ENCODE measurements around the gene EXOC3L2. TPM values are rescaled to one million over a fixed set of nuclear protein-coding genes. Genes with fewer than 3 reads are reported as not detected.
A peak's percentile ranks its signal among the peaks of the same experiment; 100 is the strongest.

The EXOC3L2 gene
- total RNA-seq, 1 experiment from 2014 or later, result not detected

GRCh38 chr19:45255611-45256157, 10.5 kb upstream of the EXOC3L2 start:
- TSS peak; percentile 16 for BruUV-seq (replicated peaks)

GRCh38 chr19:45254044-45254531, 8.9 kb upstream of the EXOC3L2 start:
- BruUV-seq (replicated peaks), result no TSS peak
- intact Hi-C loops (cut with micrococcal nuclease; ENCODE audit: unreplicated experiment), result no loop called here
- H3K4me1 ChIP-seq (ENCODE audit: insufficient read depth, low read length, poor library complexity, severe bottlenecking), result peaks cover 1% of the 10 kb centered on the region
- ChIA-PET CTCF (no interaction called here), POLR2A (ENCODE audit: low non-redundant PET) (no interaction called here)
- H3K36me3 ChIP-seq (ENCODE audit: insufficient read depth, low read length, poor library complexity, severe bottlenecking), result no peaks in the 10 kb centered on the region
- no peaks in the 10 kb centered on the region for H3K9me3 ChIP-seq (ENCODE audit: low read depth, low read length, poor library complexity, severe bottlenecking)
- no peaks in the 10 kb centered on the region for H3K27me3 ChIP-seq (replicated peaks; ENCODE audit: insufficient read depth, low read depth, low read length, poor library complexity)
- H3K27ac ChIP-seq (ENCODE audit: low read depth, low read length, poor library complexity, severe bottlenecking), result no peak overlapping the region
- no peak for DNase-seq (ENCODE audit: low spot score)
- H3K4me3 ChIP-seq (ENCODE audit: low read depth, low read length, poor library complexity, severe bottlenecking), result no peak overlapping the region
- TF ChIP-seq EZH2 (IDR thresholded peaks at IDR 0.05; ENCODE audit: borderline replicate concordance, low read depth, low read length, poor library complexity, severe bottlenecking) (no peak), CTCF (conservative IDR thresholded peaks at IDR 0.05; ENCODE audit: low read depth, low read length) (peak; percentile 26; the same call in 1 of the 2 replicates)

More at GRCh38 chr19:45255611-45256157, 10.5 kb upstream of the EXOC3L2 start:
- ChIA-PET POLR2A (ENCODE audit: low non-redundant PET) (no interaction called here), CTCF (no interaction called here)
- Histone ChIP-seq H3K27ac (ENCODE audit: low read depth, low read length, poor library complexity, severe bottlenecking) (peak overlapping the region; percentile 30), H3K9me3 (ENCODE audit: low read depth, low read length, poor library complexity, severe bottlenecking) (no peaks in the 10 kb centered on the region), H3K27me3 (replicated peaks; ENCODE audit: insufficient read depth, low read depth, low read length, poor library complexity) (no peaks in the 10 kb centered on the region), H3K4me1 (ENCODE audit: insufficient read depth, low read length, poor library complexity, severe bottlenecking) (no peaks in the 10 kb centered on the region), H3K36me3 (ENCODE audit: insufficient read depth, low read length, poor library complexity, severe bottlenecking) (no peaks in the 10 kb centered on the region), H3K4me3 (ENCODE audit: low read depth, low read length, poor library complexity, severe bottlenecking) (no peak overlapping the region)
- TF ChIP-seq CTCF (conservative IDR thresholded peaks at IDR 0.05; ENCODE audit: low read depth, low read length) (no peak), EZH2 (IDR thresholded peaks at IDR 0.05; ENCODE audit: borderline replicate concordance, low read depth, low read length, poor library complexity, severe bottlenecking) (no peak)
- DNase-seq (ENCODE audit: low spot score), result no peak
- intact Hi-C loops (cut with micrococcal nuclease; ENCODE audit: unreplicated experiment), result no loop called here

- peaks cover 5% of the 10 kb centered on the region for H3K4me1 ChIP-seq (ENCODE audit: insufficient read depth, low read length, poor library complexity, severe bottlenecking)
- no peak for DNase-seq (ENCODE audit: low spot score)
- CTCF ChIA-PET, result no interaction called here
- no peaks in the 10 kb centered on the region for H3K27me3 ChIP-seq (replicated peaks; ENCODE audit: insufficient read depth, low read depth, low read length, poor library complexity)
- POLR2A ChIA-PET (ENCODE audit: low non-redundant PET), result no interaction called here
- no peaks in the 10 kb centered on the region for H3K36me3 ChIP-seq (ENCODE audit: insufficient read depth, low read length, poor library complexity, severe bottlenecking)
- intact Hi-C loops (cut with micrococcal nuclease; ENCODE audit: unreplicated experiment), result no loop called here
- H3K27ac ChIP-seq (ENCODE audit: low read depth, low read length, poor library complexity, severe bottlenecking), result no peak overlapping the region
- BruUV-seq (replicated peaks), result TSS peak; percentile 11
- H3K4me3 ChIP-seq (ENCODE audit: low read depth, low read length, poor library complexity, severe bottlenecking), result no peak overlapping the region
- H3K9me3 ChIP-seq (ENCODE audit: low read depth, low read length, poor library complexity, severe bottlenecking), result no peaks in the 10 kb centered on the region
- no peak for TF ChIP-seq EZH2 (IDR thresholded peaks at IDR 0.05; ENCODE audit: borderline replicate concordance, low read depth, low read length, poor library complexity, severe bottlenecking)
- TF ChIP-seq CTCF (conservative IDR thresholded peaks at IDR 0.05; ENCODE audit: low read depth, low read length), result no peak
Measured at GRCh38 chr19:45253396-45254027, 8.3 kb upstream of the EXOC3L2 start.

Measured in A673 (cell line).